Panc1 (cell line): ENCODE measurements around the gene GFOD2.

Source experiments
- CTCF ChIP-seq: fragments of 450-650 bp; IDR thresholded peaks from 2 replicates; pipeline ENCODE4 v1.5.1; 2017; ENCODE audit warnings: mild to moderate bottlenecking
- POLR2AphosphoS5 ChIP-seq: IDR thresholded peaks from 2 replicates; pipeline ENCODE4 v1.6.1; 2012; ENCODE audit warnings: mild to moderate bottlenecking, low read depth, low read length, moderate library complexity
- REST ChIP-seq, 2 experiments: IDR thresholded peaks; 2 replicates each; pipeline ENCODE4 v1.6.1; 2011 to 2012; ENCODE audit warnings: low read depth in 2 of 2, control low read depth in 1 of 2, low read length in 1 of 2, mild to moderate bottlenecking in 1 of 2, moderate library complexity in 1 of 2; ENCODE audit not compliant: insufficient read depth in 1 of 2
- SIN3A ChIP-seq: IDR thresholded peaks from 2 replicates; pipeline ENCODE4 v1.6.1; 2012; ENCODE audit warnings: low read depth, mild to moderate bottlenecking, low read length, moderate library complexity, borderline replicate concordance; ENCODE audit not compliant: insufficient read depth
- TCF7L2 ChIP-seq: IDR thresholded peaks from 2 replicates; pipeline ENCODE4 v1.6.1; 2011; ENCODE audit warnings: mild to moderate bottlenecking, low read depth, low read length, inconsistent platforms

GRCh38 chr16:67678354-67679023 lies 40.6 kb downstream of the GFOD2 start:
- TF ChIP-seq POLR2AphosphoS5: no peak
- TF ChIP-seq CTCF: no peak
- TF ChIP-seq REST (IDR thresholded peaks at IDR 0.05; ENCODE audit: insufficient read depth in 1 of 2, low read depth in 2 of 2, low read length in 1 of 2): no peak
- TF ChIP-seq TCF7L2: no peak
- TF ChIP-seq SIN3A: no peak
